Lower leg skin (tissue), 4 donors: Measurements from ENCODE around the gene BOK. TPM values are rescaled to one million over a fixed set of nuclear protein-coding genes. Genes with fewer than 3 reads are reported as not detected.
"Not testable (repeated sequence)": the region's sequence is repeated elsewhere in the genome, so short reads cannot be mapped to it uniquely, and the experiment has no call there.

ENCODE experiments used
- DNase-seq, 2 donors: peaks; one replicate each; pipeline ENCODE4 v3.0.0-alpha.2; 2019; ENCODE audit warnings: low spot score in 2 of 2
- H3K4me3 ChIP-seq: fragments of 200-600 bp; sonication (generic); 2 replicates; pipeline ENCODE4 v1.5.1; 2017; ENCODE audit warnings: mild to moderate bottlenecking, low read depth; ENCODE audit not compliant: poor library complexity, severe bottlenecking
- POLR2A ChIP-seq, 2 donors: fragments of 450-650 bp; IDR thresholded peaks; one replicate each; pipeline ENCODE4 v1.6.1; 2016 to 2017; ENCODE audit warnings: antibody characterized with exemption in 2 of 2, mild to moderate bottlenecking in 1 of 2, moderate library complexity in 1 of 2
- WGBS, 2 donors: methylation state at CpG; one replicate each; pipeline ENCODE4 v1.1.5; 2018; 5-methylcytosine and 5-hydroxymethylcytosine counted together
- intact Hi-C: fragments of 100-400 bp; cut with DNase I; formaldehyde crosslinking; loops from one replicate; pipeline ENCODE4 v1.15.0; 2023; ENCODE audit warnings: low total_unique reads
- total RNA-seq, 4 donors: library from RNA; depleted of rRNA; stranded (reverse); fragments of >200 nt; gene quantifications; one replicate each; pipeline ENCODE4 v1.1.0, GENCODE V29; 2016
- TF ChIP-seq, protein P1 (sequence below), 3 donors: fragments of 450-650 bp; IDR thresholded peaks; one replicate each; pipeline ENCODE4 v1.5.1; 2016; ENCODE audit warnings: antibody characterized with exemption in 3 of 3, mild to moderate bottlenecking in 3 of 3, moderate library complexity in 2 of 3

BOK gene
- total RNA-seq, 4 donors from 2014 or later = 44.2 to 59.9 (median 54.7) TPM

DNA sequence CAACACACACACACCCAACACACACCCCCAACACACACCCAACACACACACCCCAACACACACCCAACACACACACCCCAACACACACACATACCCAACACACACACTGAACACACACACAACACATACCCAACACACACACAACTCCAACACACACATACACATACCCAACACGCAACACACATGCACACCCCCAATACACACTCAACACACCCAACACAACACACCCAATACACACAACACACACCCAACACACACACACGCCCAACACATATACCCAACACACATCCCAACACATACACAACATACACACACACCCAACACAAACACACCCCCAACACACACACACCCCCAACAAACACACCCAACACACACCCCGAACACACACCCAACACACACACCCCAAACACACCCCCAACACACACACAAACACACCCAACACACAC lies 42.0 kb upstream of the BOK start:
- 95% methylated on average over 3 of the region's 3 CpGs for WGBS, 2 donors
- intact Hi-C loops = no loop called here
- H3K4me3 ChIP-seq = no peak overlapping the region
- no peak for DNase-seq
- TF ChIP-seq POLR2A (IDR thresholded peaks at IDR 0.05) = no peak
- TF ChIP-seq, protein P1, sequence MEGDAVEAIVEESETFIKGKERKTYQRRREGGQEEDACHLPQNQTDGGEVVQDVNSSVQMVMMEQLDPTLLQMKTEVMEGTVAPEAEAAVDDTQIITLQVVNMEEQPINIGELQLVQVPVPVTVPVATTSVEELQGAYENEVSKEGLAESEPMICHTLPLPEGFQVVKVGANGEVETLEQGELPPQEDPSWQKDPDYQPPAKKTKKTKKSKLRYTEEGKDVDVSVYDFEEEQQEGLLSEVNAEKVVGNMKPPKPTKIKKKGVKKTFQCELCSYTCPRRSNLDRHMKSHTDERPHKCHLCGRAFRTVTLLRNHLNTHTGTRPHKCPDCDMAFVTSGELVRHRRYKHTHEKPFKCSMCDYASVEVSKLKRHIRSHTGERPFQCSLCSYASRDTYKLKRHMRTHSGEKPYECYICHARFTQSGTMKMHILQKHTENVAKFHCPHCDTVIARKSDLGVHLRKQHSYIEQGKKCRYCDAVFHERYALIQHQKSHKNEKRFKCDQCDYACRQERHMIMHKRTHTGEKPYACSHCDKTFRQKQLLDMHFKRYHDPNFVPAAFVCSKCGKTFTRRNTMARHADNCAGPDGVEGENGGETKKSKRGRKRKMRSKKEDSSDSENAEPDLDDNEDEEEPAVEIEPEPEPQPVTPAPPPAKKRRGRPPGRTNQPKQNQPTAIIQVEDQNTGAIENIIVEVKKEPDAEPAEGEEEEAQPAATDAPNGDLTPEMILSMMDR (IDR thresholded peaks at IDR 0.05) = peak in 1 of 3 donors; percentile 12

DNA sequence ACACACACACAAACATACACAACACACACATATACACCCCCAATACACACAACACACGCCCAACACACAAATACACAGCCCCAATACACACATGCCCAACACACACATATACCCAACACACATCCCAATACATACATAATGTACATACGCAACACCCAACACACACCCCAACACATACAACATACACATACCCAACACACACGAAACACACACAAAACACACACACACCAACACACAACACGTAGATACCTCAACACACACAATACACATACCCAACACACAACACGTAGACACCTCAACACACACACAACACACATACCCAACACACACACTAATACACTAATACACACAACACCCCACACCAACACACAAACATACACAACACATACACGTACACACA lies 41.2 kb upstream of the BOK start:
- no peak overlapping the region for H3K4me3 ChIP-seq
- WGBS, 2 donors = 90 to 95% methylated on average over 6 of the region's 6 CpGs
- TF ChIP-seq POLR2A (IDR thresholded peaks at IDR 0.05) = no peak
- TF ChIP-seq, protein P1 (IDR thresholded peaks at IDR 0.05) = no peak
- intact Hi-C loops = no loop called here
- DNase-seq = no peak

DNA sequence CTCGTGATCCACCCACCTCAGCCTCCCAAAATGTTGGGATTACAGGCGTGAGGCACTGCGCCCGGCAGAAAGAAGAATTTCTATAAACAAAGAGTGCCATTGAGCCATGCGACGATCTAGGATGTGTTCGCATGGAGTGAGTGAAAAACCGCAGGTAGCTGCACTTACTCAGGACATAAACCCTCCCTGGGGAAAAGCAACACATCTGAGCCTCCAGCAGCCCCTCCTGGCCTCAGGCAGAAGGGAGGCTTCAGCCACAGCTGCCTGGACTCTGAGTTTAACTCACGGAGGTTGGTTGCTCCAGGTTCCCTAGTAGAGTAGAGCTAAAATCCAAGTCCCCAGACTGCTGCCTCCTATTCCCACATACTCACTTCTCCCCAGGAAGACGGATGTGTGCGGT lies 38.9 kb upstream of the BOK start:
- no peak for TF ChIP-seq POLR2A (IDR thresholded peaks at IDR 0.05)
- TF ChIP-seq, protein P1 (IDR thresholded peaks at IDR 0.05) = no peak
- no peak overlapping the region for H3K4me3 ChIP-seq
- intact Hi-C loops = no loop called here
- WGBS, 2 donors = 70 to 75% methylated on average over 11 of the region's 11 CpGs
- no peak for DNase-seq

DNA sequence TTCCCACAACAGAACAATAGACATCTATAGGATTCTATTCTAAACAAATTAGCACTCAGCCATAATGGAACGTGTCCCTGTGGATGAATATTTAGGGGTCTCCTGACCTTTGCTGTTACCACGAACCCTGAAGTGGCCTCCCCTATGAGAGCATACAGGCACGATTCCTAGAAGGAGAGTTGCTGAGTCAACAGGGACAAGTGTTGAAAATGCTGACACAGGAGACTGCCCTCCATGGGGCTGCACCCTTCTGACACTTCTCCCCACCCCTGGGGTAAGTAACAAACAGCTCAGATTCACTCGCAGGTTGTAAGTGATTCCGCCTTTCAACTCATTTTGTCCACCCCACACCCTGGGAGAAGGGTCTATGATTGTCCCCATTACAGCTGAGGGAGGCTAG lies 36.1 kb upstream of the BOK start:
- intact Hi-C loops = no loop called here
- no peak for DNase-seq
- 79 to 88% methylated on average over 5 of the region's 5 CpGs for whole genome bisulfite sequencing, 2 donors
- TF ChIP-seq POLR2A (IDR thresholded peaks at IDR 0.05) = no peak
- TF ChIP-seq, protein P1 (IDR thresholded peaks at IDR 0.05) = no peak
- no peak overlapping the region for H3K4me3 ChIP-seq

DNA sequence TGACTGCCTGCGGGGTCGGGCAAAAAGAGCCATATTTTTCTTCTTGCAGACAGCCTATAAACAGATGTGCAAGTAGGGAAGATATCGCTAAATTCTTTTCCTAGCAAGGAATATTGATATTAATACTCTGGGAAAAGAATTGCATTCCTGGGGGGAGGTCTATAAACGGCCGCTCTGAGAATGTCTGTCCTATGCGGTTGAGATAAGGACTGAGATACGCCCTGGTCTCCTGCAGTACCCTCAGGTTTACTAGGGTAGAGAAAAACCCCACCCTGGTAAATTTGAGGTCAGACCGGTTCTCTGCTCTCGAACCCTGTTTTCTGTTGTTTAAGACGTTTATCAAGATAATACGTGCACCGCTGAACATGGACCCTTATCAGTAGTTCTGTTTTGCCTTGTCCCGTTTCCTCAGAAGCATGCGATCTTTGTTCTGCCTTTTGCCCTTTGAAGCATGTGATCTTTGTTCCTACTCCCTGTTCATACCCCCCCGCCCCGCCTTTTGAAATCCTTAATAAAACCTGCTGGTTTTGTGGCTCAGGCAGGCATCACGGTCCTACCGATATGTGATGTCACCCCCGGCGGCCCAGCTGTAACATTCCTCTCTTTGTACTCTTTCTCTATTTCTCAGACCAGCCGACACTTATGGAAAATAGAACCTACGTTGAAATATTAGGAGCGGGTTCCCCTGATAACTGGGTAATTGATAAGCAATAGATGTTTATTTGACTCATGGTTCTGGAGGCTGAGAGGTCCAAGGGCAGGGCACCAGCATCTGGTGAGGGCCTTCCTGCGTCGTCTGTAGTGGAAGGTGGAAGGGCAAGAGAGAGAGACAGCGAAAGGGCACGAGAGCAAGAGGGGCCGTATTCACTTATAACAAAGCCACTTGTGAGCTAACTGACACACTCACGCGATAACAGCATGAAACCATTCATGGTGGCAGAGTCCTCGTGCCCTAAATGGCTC lies 32.4 kb upstream of the BOK start:
- H3K4me3 ChIP-seq, DNase-seq, intact Hi-C loops: not testable (repeated sequence)
- 92 to 94% methylated on average over 31 of the region's 31 CpGs for WGBS, 2 donors

DNA sequence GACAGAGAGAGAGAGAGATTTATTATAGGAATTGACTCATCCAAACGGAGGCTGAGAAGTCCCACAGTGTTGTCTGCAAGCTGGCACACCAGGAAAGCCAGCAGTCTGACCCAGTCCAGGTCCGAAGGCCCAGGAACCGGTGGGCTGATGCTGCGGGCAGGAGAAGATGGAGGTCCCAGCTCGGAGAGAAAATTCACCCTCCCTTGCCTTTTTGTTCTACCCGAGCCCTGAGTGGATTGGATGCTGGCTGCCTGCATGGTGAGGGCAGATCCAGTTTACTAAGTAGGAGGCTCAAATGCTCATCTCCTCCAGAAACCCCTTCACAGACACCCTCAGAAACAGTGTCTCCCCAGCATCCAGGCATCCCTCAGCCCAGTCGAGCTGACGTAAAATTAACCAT lies 28.0 kb upstream of the BOK start:
- TF ChIP-seq POLR2A (IDR thresholded peaks at IDR 0.05) = no peak
- TF ChIP-seq, protein P1 (IDR thresholded peaks at IDR 0.05) = no peak

More for the DNA sequence above, 28.0 kb upstream of the BOK start:
- DNase-seq = no peak
- WGBS, 2 donors = 53 to 65% methylated on average over 8 of the region's 8 CpGs
- H3K4me3 ChIP-seq = no peak overlapping the region
- intact Hi-C loops = no loop called here
